ENCODE measurements around the gene C2orf72. TPM values are rescaled to one million over a fixed set of nuclear protein-coding genes. Genes with fewer than 3 reads are reported as not detected.

The C2orf72 gene
- total RNA-seq, 2 experiments from 2014 or later: 0.34 to 0.55 TPM

- H3K27ac Mint-ChIP-seq: no peak overlapping the region
- H3K4me1 Mint-ChIP-seq (ENCODE audit: low read depth): no peaks in the 10 kb centered on the region
- DNase-seq: no peak
- no peak overlapping the region for H3K4me3 Mint-ChIP-seq
- no peaks in the 10 kb centered on the region for H3K36me3 Mint-ChIP-seq
- peaks cover 59% of the 10 kb centered on the region for H3K27me3 Mint-ChIP-seq
- intact Hi-C loops (cut with micrococcal nuclease): no loop called here
- ChIA-PET POLR2A (no interaction called here), CTCF (interaction anchor here (1.2 to 1.6 kb wide), 2 partner anchors 8 to 15 kb away, joined by 3 to 4 read pairs; no protein-coding TSS in a partner anchor)
- no peaks in the 10 kb centered on the region for H3K9me3 Mint-ChIP-seq
Measured at GRCh38 chr2:231037731-231038482, 584 bp downstream of the C2orf72 start.

GRCh38 chr2:231038483-231039293, 1.4 kb downstream of the C2orf72 start:
- CTCF ChIA-PET: interaction anchor here (0.6 kb wide), 1 partner anchor 14 kb away, joined by 4 read pairs; no protein-coding TSS in a partner anchor
- Mint-ChIP-seq H3K27ac (no peak overlapping the region), H3K4me1 (ENCODE audit: low read depth) (no peaks in the 10 kb centered on the region), H3K9me3 (no peaks in the 10 kb centered on the region), H3K36me3 (no peaks in the 10 kb centered on the region), H3K27me3 (peaks cover 55% of the 10 kb centered on the region), H3K4me3 (peak overlapping the region; percentile 12)
- intact Hi-C loops (cut with micrococcal nuclease): no loop called here
- POLR2A ChIA-PET: no interaction called here
- no peak for DNase-seq

GRCh38 chr2:231039294-231039664, 2.0 kb downstream of the C2orf72 start:
- peaks cover 54% of the 10 kb centered on the region for H3K27me3 Mint-ChIP-seq
- ChIA-PET CTCF (interaction anchor here (1.5 kb wide), 1 partner anchor 14 kb away, joined by 4 read pairs; no protein-coding TSS in a partner anchor), POLR2A (no interaction called here)
- no peak overlapping the region for H3K4me3 Mint-ChIP-seq
- no peak overlapping the region for H3K27ac Mint-ChIP-seq
- no peaks in the 10 kb centered on the region for H3K36me3 Mint-ChIP-seq
- intact Hi-C loops (cut with micrococcal nuclease): no loop called here
- no peaks in the 10 kb centered on the region for H3K4me1 Mint-ChIP-seq (ENCODE audit: low read depth)
- no peak for DNase-seq
- H3K9me3 Mint-ChIP-seq: no peaks in the 10 kb centered on the region

GRCh38 chr2:231039821-231040364, 2.6 kb downstream of the C2orf72 start:
- Mint-ChIP-seq H3K27me3 (peaks cover 52% of the 10 kb centered on the region), H3K36me3 (no peaks in the 10 kb centered on the region), H3K27ac (no peak overlapping the region), H3K9me3 (no peaks in the 10 kb centered on the region), H3K4me3 (no peak overlapping the region), H3K4me1 (ENCODE audit: low read depth) (no peaks in the 10 kb centered on the region)
- ChIA-PET POLR2A (no interaction called here), CTCF (interaction anchor here (0.6 to 1.5 kb wide), 2 partner anchors 13 to 16 kb away, joined by 3 to 4 read pairs; no protein-coding TSS in a partner anchor)
- intact Hi-C loops (cut with micrococcal nuclease): no loop called here
- DNase-seq: no peak

GRCh38 chr2:231041061-231041689, 3.9 kb downstream of the C2orf72 start:
- Mint-ChIP-seq H3K27me3 (peaks cover 41% of the 10 kb centered on the region), H3K9me3 (no peaks in the 10 kb centered on the region), H3K4me1 (ENCODE audit: low read depth) (no peaks in the 10 kb centered on the region), H3K36me3 (no peaks in the 10 kb centered on the region), H3K4me3 (no peak overlapping the region), H3K27ac (no peak overlapping the region)
- intact Hi-C loops (cut with micrococcal nuclease): no loop called here
- POLR2A ChIA-PET: no interaction called here
- DNase-seq: no peak
- CTCF ChIA-PET: interaction anchor here (1.5 kb wide), 1 partner anchor 12 kb away, joined by 4 read pairs; no protein-coding TSS in a partner anchor

- no peak for DNase-seq
- Mint-ChIP-seq H3K9me3 (no peaks in the 10 kb centered on the region), H3K36me3 (no peaks in the 10 kb centered on the region), H3K4me1 (ENCODE audit: low read depth) (no peaks in the 10 kb centered on the region), H3K4me3 (no peak overlapping the region), H3K27me3 (peaks cover 25% of the 10 kb centered on the region), H3K27ac (no peak overlapping the region)
- intact Hi-C loops (cut with micrococcal nuclease): no loop called here
- ChIA-PET CTCF (interaction anchor here (0.9 to 1.2 kb wide), 3 partner anchors 9 to 219 kb away, joined by 3 to 5 read pairs (median 4); no protein-coding TSS in a partner anchor), POLR2A (no interaction called here)
Measured at GRCh38 chr2:231043796-231044195, 6.5 kb downstream of the C2orf72 start.

- Mint-ChIP-seq H3K27ac (no peak overlapping the region), H3K4me3 (no peak overlapping the region), H3K4me1 (ENCODE audit: low read depth) (no peaks in the 10 kb centered on the region), H3K27me3 (peaks cover 3% of the 10 kb centered on the region), H3K36me3 (no peaks in the 10 kb centered on the region), H3K9me3 (no peaks in the 10 kb centered on the region)
- POLR2A ChIA-PET: no interaction called here
- intact Hi-C loops (cut with micrococcal nuclease): no loop called here
- CTCF ChIA-PET: no interaction called here
- DNase-seq: no peak
Measured at GRCh38 chr2:231046916-231047273, 9.6 kb downstream of the C2orf72 start.

GRCh38 chr2:231047274-231047922, 10.1 kb downstream of the C2orf72 start:
- intact Hi-C loops (cut with micrococcal nuclease): no loop called here
- Mint-ChIP-seq H3K9me3 (no peaks in the 10 kb centered on the region), H3K27ac (no peak overlapping the region), H3K4me1 (ENCODE audit: low read depth) (peaks cover 3% of the 10 kb centered on the region), H3K27me3 (peaks cover 2% of the 10 kb centered on the region), H3K36me3 (no peaks in the 10 kb centered on the region), H3K4me3 (no peak overlapping the region)
- CTCF ChIA-PET: interaction anchor here (1.3 kb wide), 1 partner anchor 60 kb away, joined by 4 read pairs; no protein-coding TSS in a partner anchor
- POLR2A ChIA-PET: no interaction called here
- DNase-seq: no peak

- Mint-ChIP-seq H3K36me3 (no peaks in the 10 kb centered on the region), H3K27ac (no peak overlapping the region), H3K9me3 (no peaks in the 10 kb centered on the region), H3K4me1 (ENCODE audit: low read depth) (peaks cover 11% of the 10 kb centered on the region), H3K4me3 (no peak overlapping the region), H3K27me3 (peaks cover 2% of the 10 kb centered on the region)
- DNase-seq: no peak
- ChIA-PET POLR2A (no interaction called here), CTCF (interaction anchor here (1.1 to 1.3 kb wide), 2 partner anchors 8 to 61 kb away, joined by 3 to 4 read pairs; partner anchors contain the start of gene PSMD1)
- intact Hi-C loops (cut with micrococcal nuclease): no loop called here
Measured at GRCh38 chr2:231047923-231048915, 10.9 kb downstream of the C2orf72 start.

- ChIA-PET CTCF (interaction anchor here (1.3 kb wide), 3 partner anchors 62 to 201 kb away, joined by 3 to 6 read pairs (median 4); no protein-coding TSS in a partner anchor), POLR2A (no interaction called here)
- H3K9me3 Mint-ChIP-seq: no peaks in the 10 kb centered on the region
- peaks cover 2% of the 10 kb centered on the region for H3K27me3 Mint-ChIP-seq
- no peak overlapping the region for H3K4me3 Mint-ChIP-seq
- H3K4me1 Mint-ChIP-seq (ENCODE audit: low read depth): peaks cover 21% of the 10 kb centered on the region
- no peak overlapping the region for H3K27ac Mint-ChIP-seq
- no peak for DNase-seq
- intact Hi-C loops (cut with micrococcal nuclease): loop anchor here (10.0 kb wide), 1 partner anchor 395 kb away; no protein-coding TSS in a partner anchor
- H3K36me3 Mint-ChIP-seq: no peaks in the 10 kb centered on the region
Measured at GRCh38 chr2:231049286-231050017, 12.1 kb downstream of the C2orf72 start.

All from activated CD4-positive, alpha-beta memory T cell treated with anti-CD3 and anti-CD28 coated beads for 36 hours (primary cell).